ENCODE results near the gene STK32C.
"Not testable (repeated sequence)": the region's sequence is repeated elsewhere in the genome, so short reads cannot be mapped to it uniquely, and the experiment has no call there.

STK32C gene

DNA sequence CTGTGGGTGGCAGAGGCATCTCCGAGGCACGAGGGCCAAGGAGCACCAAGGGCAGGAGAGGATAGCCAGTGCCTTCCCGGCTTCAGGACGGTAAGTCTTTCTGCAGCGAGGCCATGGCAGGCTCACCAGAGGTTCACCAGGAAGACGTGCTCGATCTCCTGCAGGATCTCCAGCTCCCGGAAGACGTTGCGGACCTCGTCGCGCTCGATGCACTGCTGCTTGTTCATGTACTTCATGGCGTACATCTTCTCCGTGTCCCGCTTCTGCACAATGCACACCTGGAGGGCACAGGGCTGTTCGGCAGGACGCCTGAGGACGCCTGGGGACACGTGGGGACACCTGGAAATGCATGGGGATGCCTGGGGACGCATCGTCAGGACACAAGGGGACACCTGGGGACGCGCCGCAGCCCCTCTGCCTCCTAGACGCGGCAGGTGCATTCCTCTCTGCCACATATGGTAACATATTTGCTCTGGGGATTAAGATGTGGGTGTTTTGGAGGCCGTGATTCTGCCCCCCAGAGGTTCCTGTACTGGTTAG, 79.8 kb downstream of the STK32C start:
- DNase-seq: no peak

DNA sequence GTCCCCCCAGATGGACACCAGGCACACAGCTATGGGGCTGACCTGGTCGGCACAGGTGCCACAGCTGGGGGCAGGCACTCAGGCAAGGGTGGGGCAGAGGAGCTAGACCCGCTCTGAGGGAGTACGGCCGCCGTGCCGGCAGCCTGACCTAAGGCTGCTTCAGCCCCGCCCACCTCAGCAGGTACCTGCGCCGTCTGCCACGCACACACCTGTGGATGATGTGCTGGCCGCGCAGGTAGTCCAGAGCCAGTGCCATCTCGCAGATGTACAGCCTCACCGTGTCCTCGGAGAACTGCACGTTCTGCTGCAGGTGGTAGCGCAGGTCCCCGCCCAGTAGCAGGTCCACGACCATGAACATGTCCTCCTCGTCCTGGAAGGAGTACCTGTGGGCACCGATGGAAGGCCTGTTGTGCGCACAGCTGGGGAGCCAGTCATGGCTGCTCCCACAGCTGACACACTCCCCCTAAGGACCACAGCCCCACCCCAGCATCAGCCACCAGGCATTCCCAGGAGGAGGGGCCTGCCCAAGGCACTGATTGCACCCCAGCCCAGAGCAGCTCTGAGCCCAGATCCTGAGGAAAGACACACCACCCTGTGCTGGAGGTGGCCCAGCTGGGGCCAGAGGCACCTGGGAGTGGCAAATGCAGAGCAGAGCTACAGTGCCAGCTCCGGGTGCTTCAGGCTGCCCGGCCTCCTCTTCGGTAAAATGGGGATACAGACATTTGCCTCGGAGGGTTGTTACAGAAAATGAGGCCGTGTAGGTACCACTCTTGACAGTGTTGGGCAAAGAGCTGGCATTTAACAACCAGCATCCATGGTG, 81.0 kb downstream of the STK32C start:
- no peak for DNase-seq

DNA sequence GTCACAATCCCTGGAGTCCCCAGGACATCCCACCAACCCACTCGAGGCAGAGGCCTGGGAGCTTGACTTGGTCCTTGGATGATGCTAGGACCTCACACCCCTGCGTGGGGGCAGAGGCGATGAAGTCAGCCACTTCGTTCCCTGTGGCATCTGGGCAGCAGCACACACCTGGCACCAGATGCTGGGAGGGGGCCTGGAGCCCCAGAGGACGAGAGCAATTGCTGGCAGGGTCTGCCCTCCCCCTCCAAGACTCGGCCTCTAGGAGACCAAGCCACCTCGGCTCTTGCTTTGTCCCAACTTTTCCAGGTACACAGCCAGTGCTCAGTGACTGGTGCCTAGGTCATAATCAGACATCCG, 81.9 kb downstream of the STK32C start:
- no peak for DNase-seq

GRCh38 chr10:132225073-132225848, 82.5 kb downstream of the STK32C start:
- no peak for DNase-seq

DNA sequence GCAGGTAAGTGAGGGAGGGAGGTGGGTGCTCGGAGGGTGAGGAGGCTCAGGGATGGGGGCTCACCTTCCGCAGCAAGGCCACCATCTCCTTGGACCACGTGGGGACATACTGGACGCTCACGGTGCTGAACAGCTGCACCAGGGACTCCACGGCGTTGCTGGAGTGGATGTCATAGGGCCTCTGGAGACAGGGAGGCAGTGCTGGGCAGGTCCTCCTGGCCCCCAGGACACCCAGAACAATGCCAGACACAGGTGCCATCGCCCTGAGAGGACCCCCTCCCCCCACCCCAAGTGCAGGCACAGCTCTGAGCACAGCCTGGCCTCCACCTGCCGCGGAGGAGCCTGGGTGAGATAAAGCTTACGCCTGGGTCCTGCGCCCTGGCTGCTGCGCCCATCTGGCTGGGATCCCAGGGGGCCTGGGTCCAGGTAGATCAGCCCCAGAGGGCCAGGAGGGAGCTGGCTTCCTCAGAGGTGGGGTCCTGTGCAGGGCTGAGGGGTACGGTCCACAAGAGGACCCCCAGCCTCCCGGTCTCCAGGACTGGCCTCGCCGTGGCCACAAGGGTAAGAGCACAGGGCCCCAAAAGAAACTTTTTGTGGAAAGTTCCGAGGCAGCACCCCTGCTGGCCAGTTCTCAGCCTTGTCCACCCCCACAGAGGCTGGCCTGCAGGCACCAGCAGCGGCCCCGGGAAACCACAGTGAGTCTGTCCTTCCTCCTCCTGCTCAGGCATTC, 83.2 kb downstream of the STK32C start:
- no peak for DNase-seq

GRCh38 chr10:132223611-132224342, 84.0 kb downstream of the STK32C start:
- no peak for DNase-seq

- peak; percentile 82 for DNase-seq
Measured at GRCh38 chr10:132223156-132223590, 84.6 kb downstream of the STK32C start.

- DNase-seq: no peak
Measured at GRCh38 chr10:132222726-132223125, 85.0 kb downstream of the STK32C start.

GRCh38 chr10:132220996-132221395, 86.8 kb downstream of the STK32C start:
- DNase-seq: not testable (repeated sequence)

DNA sequence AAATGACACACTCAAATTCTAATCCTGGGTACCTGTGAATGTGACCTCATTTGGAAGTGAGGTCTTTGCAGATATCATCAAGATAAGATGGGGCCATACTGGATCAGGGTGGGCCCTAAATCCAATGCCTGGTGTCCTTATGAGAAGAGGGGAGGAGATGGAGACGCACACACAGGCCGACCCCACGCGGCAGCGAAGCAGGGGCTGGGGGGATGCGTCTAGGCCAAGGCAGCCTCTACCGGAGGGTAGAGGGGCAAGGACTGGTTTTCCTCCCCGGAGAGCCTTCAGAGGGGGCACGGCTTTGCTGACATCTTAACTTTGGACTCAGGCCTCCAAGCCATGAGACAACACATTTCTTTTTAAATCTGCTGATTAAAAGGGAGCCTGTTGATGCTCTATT, 87.7 kb downstream of the STK32C start:
- no peak for DNase-seq

DNA sequence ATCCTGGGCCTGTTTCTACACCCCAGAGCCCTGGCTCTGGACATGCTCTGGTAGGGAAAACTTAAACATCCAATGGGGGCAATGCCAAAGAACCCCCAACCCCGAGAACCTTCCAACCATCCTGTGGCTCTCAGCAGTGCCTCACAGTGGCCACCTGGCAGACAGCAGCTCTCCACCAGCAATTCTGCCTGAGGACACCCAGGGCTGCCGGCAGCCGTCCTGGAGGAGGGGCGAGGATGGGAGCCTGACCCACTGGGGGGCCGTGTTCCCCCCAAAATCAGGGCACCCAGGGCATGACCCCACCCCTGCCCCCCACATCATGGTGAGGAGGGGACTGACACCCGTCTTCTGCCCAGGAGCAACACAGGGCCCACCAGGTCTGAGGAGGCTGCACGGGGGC, 88.3 kb downstream of the STK32C start:
- no peak for DNase-seq

GRCh38 chr10:132216441-132216840, 91.3 kb downstream of the STK32C start:
- DNase-seq: not testable (repeated sequence)

DNA sequence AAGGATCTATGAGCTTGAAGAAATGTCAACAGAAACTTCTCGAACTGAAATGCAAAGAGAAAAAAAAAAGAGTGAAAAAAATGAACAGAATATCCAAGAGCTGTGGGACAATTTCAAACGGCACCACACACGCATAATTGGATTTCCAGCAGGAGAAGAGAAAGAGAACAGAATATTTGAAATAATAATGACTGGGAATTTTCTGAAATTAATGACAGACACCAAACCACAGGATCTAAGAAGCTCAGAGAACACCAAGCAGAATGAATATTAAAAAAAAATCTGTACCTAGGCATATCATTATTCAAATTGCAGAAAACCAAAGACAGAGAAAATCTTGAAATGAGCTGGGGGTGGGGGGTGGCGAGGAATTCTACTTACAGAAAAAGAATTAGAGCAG, 93.8 kb downstream of the STK32C start:
- no peak for DNase-seq

- no peak for DNase-seq
Measured at GRCh38 chr10:132212816-132213215, 94.9 kb downstream of the STK32C start.

GRCh38 chr10:132211246-132211645, 96.5 kb downstream of the STK32C start:
- DNase-seq: no peak

DNA sequence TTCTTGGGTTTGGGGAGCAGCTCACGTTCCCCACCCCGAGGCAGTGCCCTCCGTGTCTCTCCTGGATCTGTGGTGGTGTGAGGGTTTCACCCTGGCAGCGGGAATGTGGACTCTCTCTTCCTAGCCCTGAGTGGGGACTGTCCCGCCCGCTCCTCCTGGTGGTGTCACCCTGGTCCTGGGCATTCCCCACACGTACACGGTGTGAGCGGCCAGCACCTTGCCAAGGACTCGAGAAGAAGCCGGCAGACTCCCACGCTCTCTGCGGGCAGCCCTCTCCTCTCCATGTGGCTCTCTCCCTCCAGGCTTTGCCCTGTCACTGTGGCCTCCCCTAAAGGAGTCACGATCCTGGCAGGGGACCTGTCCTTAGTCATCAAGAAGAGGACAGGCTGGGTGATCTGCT, 97.0 kb downstream of the STK32C start:
- no peak for DNase-seq

DNA sequence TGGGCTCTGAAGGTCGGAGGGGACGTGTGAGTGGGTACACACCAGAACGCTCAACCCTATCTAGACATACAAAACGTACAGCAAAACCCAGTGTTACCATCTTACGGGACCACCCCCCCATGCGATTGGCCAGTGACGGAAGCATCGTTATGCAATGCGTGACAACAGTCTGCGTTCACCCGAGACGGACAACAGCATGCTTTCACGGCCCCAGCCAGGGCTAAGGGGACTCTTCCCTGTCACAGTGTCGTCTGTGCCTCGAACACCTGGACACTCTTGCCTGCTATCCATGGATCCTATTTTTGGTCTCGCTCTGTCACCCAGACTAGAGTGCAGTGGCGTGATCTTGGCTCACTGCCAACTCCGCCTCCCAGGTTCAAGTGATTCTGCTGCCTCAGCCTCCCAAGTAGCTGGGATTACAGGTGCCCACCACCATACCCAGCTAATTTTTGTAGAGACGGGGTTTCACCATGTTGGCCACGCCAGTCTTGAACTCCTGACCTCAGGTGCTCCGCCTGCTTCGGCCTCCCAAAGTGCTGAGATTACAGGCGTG, 97.7 kb downstream of the STK32C start:
- no peak for DNase-seq

DNA sequence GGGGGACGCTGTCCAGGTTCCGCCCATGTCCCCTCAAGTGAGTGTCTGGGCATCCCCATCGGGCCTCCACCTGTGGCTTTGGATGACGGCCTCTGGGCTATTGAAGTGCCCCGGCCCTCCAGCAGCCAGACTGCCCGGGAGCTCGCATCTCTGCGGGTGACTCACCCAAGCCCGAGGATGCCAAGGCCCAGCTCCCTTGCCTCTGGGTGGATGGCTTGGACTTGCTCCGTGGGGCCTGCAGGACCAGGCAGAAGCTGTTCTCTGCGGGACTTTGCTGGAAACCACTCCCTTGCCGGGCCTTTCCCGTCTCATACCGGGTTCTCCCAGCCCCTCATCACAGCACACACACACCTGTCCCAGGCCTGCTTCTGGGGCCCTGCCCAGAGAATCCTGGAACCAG, 98.6 kb downstream of the STK32C start:
- DNase-seq: no peak

- DNase-seq: no peak
Measured at GRCh38 chr10:132208462-132209050, 99.2 kb downstream of the STK32C start.

DNA sequence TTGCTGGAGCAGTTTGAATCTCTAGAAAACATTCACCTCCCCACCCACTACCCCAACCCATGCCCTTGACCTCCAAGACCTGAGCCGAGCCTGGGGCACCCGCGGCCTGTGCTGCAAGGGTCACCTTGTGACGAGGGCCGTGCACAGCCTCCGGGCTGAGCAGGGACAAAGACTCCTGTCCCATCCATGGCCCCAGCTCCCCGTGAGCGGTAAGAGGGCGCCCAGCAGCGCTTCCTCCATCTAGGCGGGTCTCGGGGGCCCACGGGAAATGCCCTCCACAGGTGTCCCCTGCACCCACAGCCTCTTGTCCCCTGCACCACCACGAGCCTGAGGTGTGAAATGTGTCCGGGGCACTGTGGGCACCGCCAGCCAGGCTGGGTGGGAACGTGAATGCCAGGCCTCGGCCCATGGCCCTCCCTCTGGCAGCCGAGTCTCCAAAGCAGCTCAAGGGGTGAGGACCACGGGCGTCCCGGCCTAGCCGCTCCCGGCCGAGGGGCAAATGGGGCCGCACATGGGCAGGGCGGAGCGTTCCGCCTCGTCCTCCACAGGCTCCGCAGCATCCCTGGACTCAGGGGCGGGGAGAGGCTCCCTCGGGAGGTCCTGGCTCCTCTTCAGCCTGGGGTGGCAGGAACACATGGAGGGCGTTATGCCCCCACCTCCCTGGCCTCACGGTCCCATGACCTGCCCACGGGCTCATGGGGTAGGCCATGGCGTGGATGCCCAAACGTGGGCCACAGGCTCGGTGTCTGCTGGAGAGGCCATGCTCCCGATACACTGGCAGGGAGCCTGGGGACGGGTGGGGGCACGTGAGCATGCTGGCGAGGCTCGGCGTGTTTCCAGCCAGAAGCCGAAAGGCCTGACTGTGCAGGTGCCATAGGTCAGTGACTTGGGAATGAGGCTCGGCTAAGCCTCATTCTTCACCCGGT, 100.0 kb downstream of the STK32C start:
- DNase-seq: no peak
